ENCODE measurements around the gene KLHDC3. TPM values are rescaled to one million over a fixed set of nuclear protein-coding genes. Genes with fewer than 3 reads are reported as not detected.

The KLHDC3 gene
- total and polyA plus RNA-seq, 9 of the 15 experiments (the other 6 are each of a cell fraction or from before 2014, with no cell fraction given) = 4.5 to 171 (median 107) TPM

- TF ChIP-seq KAT7 (CRISPR knock-in tag; IDR thresholded peaks at IDR 0.05; ENCODE audit: borderline replicate concordance) = peak; percentile 89; the same call in 1 of the 2 replicates
- peak; percentile 88 for TF ChIP-seq CHD2 (IDR thresholded peaks at IDR 0.05; ENCODE audit: low read depth, low read length)
- 0 out of 2 replicates have a peak, but pooled peaks have one; percentile 41 for TF ChIP-seq PREB (CRISPR knock-in tag; IDR thresholded peaks at IDR 0.05)
- peak; percentile 94 for TF ChIP-seq FOXK2 (conservative IDR thresholded peaks at IDR 0.05 in 1 of 2, IDR thresholded peaks at IDR 0.05 in 1 of 2; ENCODE audit: low read depth in 2 of 2)
- TF ChIP-seq STAT5A (IDR thresholded peaks at IDR 0.05; ENCODE audit: borderline replicate concordance, low read length) = peak; percentile 17; the same call in 1 of the 2 replicates
- no peak for TF ChIP-seq ZNF121 (CRISPR knock-in tag; conservative IDR thresholded peaks at IDR 0.05)
- TF ChIP-seq ZNF407 (IDR thresholded peaks at IDR 0.05; ENCODE audit: low read depth) = no peak
- peak; percentile 99 for TF ChIP-seq ATF1 (CRISPR knock-in tag; IDR thresholded peaks at IDR 0.05)
- TF ChIP-seq ATF1 (tag; IDR thresholded peaks at IDR 0.05) = peak; percentile 100
- TF ChIP-seq RBM39 (optimal IDR thresholded peaks at IDR 0.05; ENCODE audit: low read depth, low read length) = no peak
- no peak for TF ChIP-seq CBX8 (IDR thresholded peaks at IDR 0.05; ENCODE audit: borderline replicate concordance, extremely low read depth, low read depth, low read length, poor library complexity, severe bottlenecking)
- no peak for TF ChIP-seq E4F1 (CRISPR knock-in tag; IDR thresholded peaks at IDR 0.05; ENCODE audit: borderline replicate concordance)
- no peak; the same call in 1 of the 2 replicates for TF ChIP-seq CHCHD3 (CRISPR knock-in tag; IDR thresholded peaks at IDR 0.05)
- TF ChIP-seq ZNF174 (CRISPR knock-in tag; IDR thresholded peaks at IDR 0.05) = no peak
- no peak for TF ChIP-seq SRSF7 (optimal IDR thresholded peaks at IDR 0.05; ENCODE audit: low read depth, low read length)
- no peak for TF ChIP-seq IFI16 (CRISPR knock-in tag; IDR thresholded peaks at IDR 0.05)
Measured at GRCh38 chr6:43059168-43060033, 45.4 kb downstream of the KLHDC3 start, which contains the start of the genes KLC4 and MRPL2 (continued).
